Astrocyte of the cerebellum (primary cell): ENCODE measurements around the gene PCLO.

Source experiments
- DNase-seq: peaks from one replicate; pipeline ENCODE4 v3.0.0-alpha.2; 2011; ENCODE audit warnings: low read depth
- H3K4me3 ChIP-seq: 2 replicates; pipeline ENCODE4 v1.5.1; 2011; ENCODE audit warnings: mild to moderate bottlenecking, low read depth, low read length, moderate library complexity
- CTCF ChIP-seq: IDR thresholded peaks from 2 replicates; pipeline ENCODE4 v1.5.1; 2012; ENCODE audit warnings: low read length, low read depth, moderate library complexity, mild to moderate bottlenecking; ENCODE audit errors: missing control alignments
- in situ Hi-C: cut with HindIII; loops from 2 replicates; pipeline ENCODE4 v1.10.0; 2017; ENCODE audit warnings: low sequenced_read_pairs

The PCLO gene

GRCh38 chr7:82972135-82972534, 190.5 kb downstream of the PCLO start:
- in situ Hi-C loops = no loop called here
- no peak for TF ChIP-seq CTCF
- no peak overlapping the region for H3K4me3 ChIP-seq
- DNase-seq = no peak

- no peak for DNase-seq
- no peak for TF ChIP-seq CTCF
- no peak overlapping the region for H3K4me3 ChIP-seq
- in situ Hi-C loops = no loop called here
These were observed 197.3 kb downstream of the PCLO start for GRCh38 chr7:82965088-82966036.

- TF ChIP-seq CTCF = no peak
- in situ Hi-C loops = loop anchor here (5.0 kb wide), 1 partner anchor 103 kb away; no protein-coding TSS in a partner anchor
- no peak for DNase-seq
- no peak overlapping the region for H3K4me3 ChIP-seq
These were observed 198.4 kb downstream of the PCLO start for GRCh38 chr7:82964150-82964882.

GRCh38 chr7:82961240-82961639, 201.4 kb downstream of the PCLO start:
- no peak overlapping the region for H3K4me3 ChIP-seq
- in situ Hi-C loops = loop anchor here (5.0 kb wide), 1 partner anchor 106 kb away; no protein-coding TSS in a partner anchor
- no peak for TF ChIP-seq CTCF
- no peak for DNase-seq

GRCh38 chr7:82959528-82959927, 203.2 kb downstream of the PCLO start:
- no peak overlapping the region for H3K4me3 ChIP-seq
- in situ Hi-C loops = no loop called here
- no peak for TF ChIP-seq CTCF
- no peak for DNase-seq

- no peak for TF ChIP-seq CTCF
- DNase-seq = no peak
- in situ Hi-C loops = no loop called here
- no peak overlapping the region for H3K4me3 ChIP-seq
These were observed 205.2 kb downstream of the PCLO start for GRCh38 chr7:82957521-82957920.
